AG08396 (cell line): ENCODE results near the gene DAPK1.

Experiments
- DNase-seq: peaks from one replicate; pipeline ENCODE4 v3.0.0; 2012; ENCODE audit warnings: low spot score, mixed read lengths

DAPK1 gene

DNA sequence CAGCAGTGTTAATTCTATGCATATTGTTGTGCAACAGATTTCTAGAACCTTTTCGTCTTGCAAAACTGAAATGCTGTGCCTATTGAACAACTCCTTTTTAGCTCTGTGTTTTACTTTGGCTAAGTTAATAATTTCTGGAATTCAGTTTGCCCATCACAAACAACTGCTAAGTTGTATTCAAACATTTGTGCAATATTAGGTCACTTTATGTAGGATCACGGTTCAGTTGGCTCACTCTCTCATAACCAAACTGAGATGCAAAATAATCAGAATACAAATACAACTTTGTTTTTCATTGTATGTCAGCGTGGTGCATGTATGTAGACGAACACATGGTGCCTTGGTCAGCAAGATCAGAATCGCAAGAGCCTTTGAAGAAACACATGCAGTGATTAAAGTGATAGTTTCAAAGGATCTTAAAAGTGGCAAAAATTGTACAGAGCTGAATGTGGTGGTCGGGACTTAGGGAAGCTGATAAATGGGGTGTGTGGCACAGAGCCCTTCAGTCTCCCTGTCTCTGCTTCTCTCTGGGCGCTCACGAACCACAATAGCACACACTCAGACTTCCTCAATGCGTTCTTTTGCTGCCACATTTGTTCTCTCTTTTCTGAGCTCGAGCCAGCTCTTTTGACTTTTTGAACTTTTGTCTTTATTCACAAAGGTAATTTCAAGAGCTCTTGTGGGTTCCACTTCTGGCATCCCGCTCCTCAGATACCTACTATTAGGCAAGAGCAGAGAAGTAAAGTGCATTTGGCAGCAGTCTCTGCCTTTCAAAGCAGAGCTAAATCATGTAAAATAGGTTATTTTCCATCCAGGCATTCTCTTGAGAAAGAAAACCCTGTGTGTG, 115.8 kb downstream of the DAPK1 start:
- no peak for DNase-seq

DNA sequence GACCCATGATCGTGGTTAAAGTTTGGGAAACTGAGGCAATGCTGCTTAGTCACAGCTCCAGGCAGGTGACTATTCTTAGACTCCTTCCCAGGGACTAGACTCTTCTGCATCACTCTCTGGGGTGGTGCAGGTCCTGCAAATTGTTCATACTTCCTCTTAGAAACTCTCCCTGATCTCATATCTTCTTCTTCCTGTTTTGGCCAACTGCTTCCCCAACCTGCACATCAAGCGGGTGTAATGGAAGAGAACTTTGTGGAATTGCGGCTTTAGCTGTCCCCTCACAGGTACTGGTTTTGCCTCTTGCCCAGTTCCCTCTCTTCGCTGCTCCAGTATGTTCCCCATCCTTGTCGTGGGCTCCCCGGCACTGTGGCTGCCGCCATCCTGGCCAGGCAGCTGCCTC, 116.7 kb downstream of the DAPK1 start:
- DNase-seq = no peak

DNA sequence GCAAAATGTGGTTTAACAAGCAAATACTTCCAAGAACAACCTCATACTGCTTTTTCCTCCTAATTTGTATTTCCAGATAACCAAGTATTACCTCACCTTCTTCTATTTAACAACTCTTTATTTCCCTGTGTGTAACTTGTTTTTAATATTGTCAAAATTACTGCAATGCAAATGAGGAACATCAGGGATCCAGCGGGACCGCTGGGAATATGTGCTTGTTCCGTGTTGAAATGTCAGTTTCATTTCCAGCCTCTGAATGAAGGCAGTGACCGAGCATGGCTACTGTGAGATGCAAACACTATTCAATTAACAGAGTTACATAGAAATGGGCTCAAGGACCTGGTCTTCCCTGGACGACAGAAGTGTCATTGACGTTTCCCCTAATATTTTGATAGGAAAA, 117.5 kb downstream of the DAPK1 start:
- no peak for DNase-seq

DNA sequence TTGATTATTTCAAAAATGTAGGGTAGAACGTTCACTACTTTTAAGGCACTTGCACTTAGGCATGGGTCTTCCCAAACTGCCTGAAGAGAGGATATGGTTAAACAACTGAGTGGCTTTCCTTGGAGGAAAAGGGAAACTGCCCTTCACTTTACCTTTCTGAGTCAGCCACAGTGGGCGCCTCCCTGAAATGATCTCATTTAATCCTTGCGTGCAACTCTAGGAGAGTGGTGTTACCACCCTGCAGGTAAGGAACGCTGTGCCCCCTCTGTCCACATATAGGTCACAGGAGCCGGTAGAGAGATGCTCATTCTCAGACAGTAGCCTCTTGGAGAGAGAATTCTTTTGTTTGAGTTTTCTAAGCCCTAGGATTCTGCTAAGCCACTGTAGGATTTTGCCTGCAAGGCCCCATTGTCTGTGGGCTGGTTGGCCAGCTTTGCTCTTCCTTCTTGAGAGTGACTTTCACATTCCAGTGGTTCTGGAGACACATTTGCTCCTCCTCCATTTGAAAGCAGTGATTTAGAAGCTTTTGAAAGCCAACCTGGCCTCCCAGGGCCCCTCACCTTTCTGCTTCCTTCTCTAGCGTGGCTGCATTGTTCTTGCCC, 118.0 kb downstream of the DAPK1 start:
- no peak for DNase-seq

DNA sequence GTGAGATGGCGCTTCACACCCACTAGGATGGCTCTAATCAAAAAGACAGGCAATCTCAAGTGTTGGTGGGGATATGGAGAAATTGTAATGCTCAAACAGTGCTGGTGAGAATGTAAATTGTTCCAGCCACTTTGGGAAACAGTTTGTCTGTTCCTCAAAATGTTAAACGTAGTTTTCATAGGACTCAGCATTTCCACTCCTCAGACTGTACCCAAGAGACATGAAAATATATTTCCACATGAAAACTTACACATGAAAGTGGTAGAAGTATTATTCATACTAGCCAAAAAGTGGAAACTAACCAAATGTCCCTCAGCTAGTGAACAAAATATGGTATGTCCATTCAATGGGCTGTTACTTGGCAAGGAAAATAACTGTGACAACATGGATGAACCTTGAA, 120.6 kb downstream of the DAPK1 start:
- no peak for DNase-seq

DNA sequence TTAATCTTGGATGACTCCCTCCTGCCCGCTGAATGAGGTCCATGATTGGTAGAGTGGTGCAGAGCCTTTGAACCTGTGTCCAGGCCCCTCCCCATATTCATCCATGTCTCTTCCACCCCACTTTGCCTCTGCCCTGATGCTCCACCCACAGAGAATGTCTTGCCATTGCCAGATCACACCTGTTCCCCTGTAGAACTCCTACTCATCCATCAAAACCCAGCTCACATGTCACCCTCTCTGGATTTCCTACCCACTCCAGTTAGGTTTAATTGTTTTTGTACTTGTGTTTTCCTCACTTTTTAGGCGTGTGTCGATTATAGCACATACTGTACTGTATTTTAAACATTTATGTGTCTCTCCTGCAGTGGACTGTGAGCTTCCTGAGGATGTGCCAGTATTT, 121.3 kb downstream of the DAPK1 start:
- DNase-seq = no peak

DNA sequence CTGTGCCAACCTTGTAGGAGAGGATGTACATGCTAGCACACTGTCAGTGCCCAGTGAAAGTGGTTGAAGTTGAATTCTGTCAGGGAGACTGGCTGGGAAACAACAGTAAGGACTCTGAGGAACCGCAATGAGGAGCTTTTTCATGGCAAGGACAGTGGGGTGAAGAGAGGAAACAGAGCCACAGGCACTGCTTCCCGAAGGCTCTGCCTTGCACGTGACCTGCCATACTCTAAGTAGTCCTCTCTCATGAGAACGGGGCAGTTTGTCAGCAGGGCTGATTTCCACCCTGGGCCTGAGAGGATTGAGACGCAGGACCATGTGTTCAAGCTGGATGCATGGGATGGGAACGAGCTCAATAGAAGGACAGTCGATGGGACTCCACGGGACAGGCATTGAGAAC, 121.7 kb downstream of the DAPK1 start:
- no peak for DNase-seq

DNA sequence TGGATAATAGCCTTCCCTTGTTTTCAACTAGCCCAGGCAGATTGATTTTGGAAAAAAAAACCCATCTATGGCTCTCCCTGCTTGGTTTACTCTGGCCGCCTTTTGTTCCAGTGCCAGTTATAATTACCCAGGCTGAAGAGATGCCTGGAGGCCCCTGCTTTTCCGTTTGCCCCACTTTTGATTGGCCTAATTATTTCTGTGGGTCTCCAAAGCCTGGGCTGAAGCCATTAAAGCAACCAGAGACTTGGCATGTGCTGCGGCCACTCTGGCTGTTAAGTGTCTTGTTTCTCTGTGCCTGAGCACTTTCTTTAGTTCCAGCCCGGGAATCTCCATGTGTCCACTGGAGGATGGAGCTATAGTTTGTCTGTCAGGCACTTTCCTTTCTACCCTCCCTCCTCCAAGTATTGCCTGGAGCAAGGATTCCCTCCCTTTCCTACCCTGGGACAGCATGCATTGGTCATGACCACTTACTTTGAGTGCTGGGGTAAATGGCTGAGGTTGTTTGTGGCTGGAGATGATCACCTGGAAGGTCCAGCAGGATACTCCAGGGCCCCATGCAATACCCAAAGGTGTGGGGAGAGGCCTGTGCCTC, 123.2 kb downstream of the DAPK1 start:
- DNase-seq = no peak

DNA sequence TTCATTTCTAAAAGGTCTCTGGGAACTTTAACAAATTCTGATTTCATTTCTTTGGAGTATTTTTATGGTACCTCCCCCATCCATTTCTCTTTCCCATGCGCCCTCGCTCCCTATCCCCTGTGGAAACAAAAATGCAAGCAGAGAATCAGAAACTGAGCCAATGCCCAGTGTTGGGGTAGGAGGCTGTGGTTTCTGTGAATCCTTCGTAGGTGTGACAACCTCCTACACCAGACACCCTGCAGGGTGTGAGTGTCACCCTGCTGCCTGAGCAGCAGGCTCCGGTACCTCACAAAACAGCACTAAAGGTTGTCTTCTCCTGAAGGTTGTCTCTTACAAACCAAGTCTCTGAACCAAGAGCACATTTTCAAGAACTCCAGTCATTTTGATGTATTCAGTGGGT, 124.4 kb downstream of the DAPK1 start:
- no peak for DNase-seq

DNA sequence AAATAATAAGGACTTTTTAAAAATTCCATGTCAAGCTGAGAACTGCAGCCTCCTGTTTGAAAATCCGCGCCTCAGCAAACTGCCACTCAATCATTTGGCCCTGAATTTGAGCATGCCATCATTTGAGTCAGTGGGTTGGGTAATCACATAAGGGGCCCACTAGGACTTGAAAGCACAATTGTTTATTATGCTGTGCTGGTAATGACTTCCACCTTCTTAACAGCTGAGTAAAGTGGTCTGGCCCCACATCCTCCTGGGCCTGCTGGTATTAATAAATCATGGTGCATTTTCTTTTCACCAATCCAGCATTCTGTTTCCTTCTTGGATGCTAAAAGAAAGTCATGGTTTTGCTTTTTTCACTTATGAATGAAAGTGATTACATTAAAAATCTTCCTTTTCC, 125.3 kb downstream of the DAPK1 start:
- DNase-seq = no peak

DNA sequence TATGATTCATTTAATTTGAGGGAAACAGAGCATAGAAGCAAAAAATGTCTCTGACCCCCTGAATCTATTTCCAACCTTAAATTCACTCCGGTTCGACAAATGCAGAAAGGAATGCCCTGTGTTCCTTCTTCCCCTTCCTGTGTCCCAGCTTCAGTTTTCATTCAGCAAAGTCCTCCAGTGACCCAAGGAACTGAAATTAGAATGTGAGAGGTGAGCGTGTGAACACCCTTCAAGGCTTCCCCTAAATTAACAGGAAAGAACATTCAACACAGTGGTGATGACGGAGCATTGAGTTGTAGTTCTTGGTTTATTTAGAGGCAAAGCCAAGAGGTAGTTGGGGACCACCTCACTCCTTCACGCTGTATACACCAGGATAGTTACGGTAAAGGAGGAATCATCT, 130.7 kb downstream of the DAPK1 start:
- DNase-seq = no peak

DNA sequence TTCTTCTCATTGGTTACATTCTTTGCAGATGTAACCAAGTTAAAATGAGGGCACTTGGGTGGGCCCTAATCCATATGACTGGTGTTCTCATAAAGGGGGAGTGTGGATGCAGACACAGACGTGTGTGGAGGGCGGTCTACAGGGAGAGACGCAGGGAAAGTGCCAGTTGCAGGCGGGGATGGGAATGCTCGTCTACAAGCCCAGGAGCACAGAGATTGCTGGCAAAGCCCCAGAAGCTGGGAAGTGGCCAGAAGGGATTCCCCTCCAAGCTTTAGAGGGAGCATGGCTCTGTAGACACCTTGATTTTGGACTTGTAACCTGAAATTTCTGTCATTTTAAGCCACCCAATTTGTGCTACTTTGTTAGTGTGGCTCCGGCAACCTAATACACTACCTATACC, 131.4 kb downstream of the DAPK1 start:
- no peak for DNase-seq

DNA sequence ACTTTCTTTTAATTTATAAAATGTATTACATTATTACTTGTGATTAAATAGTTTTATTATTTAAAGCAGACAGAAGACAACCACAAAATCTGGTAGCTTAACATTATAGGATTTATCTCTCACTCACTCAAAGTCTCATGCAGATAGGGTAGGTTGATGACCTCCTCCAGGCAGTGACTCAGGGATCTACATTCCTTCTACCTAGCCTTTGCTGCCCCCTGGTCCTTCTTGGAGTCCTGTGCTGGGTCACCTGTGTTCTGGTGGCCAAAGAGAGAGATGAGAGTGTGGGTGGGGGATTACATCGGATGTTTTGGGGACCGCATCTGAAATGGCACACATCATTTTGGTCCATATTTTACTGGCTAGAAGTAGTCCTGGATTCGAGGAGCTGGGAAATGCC, 132.6 kb downstream of the DAPK1 start:
- no peak for DNase-seq

DNA sequence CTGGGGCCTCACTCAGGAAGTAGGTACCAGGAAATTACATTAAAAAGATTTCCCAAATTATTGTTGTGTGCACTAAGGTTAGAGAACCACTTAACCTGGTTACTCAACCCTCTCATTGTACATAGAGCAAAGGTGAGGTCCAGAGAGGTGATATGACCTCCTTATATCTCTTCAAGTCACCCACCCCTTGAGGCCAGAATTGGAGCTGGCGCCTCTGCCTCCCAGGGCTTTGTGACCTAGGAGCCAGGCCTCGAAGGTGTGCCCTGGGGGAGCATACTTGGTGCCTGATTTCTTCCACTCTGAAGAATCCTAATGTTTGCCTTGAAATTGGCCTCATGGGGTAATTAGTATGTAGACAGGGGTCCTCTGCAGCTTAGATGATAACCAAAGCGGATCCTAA, 133.2 kb downstream of the DAPK1 start:
- no peak for DNase-seq

DNA sequence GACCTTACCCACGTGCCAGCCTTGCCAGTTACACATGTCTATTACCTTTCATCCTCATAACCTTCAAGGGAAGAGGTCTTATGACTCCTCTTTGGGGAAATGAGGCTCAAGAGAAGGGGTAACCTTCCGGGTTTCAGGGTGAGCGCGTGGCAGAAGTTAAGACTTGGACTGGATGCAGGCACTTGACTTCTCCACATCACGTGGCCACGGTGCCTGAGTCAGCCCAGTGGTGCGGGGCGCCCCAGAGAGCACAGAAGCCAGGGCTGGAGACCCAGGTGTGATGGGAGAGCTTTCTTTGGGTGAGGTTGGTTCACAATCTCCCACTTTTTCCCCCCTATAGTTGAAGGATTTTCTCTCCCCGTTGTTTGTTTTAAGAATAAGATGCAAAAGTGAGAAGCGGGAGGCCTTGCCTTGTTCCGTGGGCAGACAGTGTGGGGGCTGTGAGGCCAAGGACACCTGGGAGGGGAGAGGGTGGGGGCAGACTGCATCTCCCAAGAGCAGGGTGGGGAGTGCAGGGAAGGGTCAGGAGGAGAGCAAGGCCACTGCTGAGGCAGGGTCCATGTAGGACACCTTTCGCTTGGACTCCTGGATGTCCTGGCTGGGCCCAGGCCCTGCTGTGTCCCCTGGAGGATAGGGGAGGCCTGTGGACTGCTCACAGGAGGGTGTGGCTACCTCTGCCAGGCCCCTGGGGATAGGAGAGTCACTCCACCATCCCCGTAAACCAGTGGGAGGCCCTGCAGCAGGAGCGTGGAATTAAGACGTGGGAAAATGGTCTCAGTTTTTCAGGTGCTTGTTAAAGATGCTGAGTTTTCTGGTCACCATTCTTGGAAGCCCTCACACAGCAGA, 138.2 kb downstream of the DAPK1 start:
- DNase-seq = no peak

DNA sequence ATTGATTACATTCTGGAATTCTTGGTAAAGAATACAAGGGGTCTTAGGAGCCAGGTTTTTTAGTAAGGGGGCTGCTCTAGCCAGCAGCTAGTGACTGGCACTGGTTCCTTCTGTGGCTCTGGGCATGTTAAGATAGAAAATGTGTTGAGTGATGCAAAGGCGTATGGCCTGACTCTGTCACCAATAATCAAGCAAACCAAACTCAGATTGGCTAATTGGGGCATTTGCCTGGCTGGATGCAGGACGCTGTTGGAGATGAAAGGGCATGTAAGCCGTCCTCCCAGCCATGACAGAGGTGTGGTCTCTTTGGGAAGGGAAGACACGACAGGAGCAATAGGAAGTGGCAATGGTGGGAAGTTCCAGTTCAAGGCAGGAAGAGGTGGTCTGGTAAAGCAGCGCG, 140.6 kb downstream of the DAPK1 start:
- DNase-seq = no peak

DNA sequence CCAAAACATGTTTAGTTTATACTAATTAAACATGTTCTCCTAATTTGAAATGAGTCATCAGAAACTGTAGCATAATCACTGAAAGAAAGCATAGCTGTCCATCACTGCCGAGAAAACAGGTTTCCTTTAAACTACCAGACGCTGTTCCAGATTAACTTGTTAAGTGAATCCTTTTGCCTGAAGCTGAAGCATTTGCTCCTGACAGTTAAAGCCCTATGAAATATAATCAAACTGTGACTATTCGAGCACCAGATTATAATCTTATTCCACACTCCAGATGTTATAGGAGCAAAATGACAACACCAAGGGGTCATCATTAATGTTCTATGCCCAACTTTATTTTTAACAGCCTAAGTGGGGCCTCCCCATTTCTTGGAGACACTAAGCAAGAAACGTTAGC, 142.3 kb downstream of the DAPK1 start:
- DNase-seq = no peak

DNA sequence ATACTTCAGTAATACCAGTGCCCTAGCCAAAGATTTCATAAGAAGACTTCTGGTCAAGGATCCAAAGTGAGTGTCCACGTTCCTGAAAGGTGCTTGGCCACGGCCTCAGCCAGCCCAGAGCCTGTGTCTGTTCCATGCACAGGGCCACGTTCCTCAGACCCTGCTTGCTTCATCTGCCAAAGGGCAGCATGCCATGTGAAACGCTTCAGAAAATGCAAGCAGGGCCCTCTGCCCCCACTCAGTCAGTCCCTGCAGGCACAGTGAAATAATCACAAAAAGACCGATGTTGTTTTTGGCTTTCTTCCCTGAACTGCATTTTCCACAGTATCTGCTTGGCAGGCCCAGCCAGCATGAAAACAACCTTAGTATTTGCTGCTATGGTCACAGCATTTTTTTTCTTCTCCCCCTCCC, 142.7 kb downstream of the DAPK1 start:
- no peak for DNase-seq

DNA sequence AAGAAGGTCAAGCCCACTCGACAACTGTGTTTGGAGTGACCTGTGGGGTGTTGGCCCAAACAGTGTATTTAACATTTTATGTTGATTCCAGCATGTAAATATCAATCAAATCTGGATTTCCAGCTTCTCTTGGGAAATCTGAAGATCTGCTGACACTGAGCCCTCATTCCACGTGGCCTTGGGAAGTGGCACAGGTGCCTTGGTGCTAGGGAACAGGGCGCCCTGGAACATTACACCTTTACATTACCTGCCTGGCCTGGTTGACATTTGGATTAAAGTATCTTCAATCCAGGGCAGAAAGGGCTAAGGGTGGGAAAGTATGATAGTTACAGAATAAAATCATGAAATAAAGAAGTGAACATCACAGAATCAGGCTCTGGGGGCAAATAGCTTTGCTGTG, 143.4 kb downstream of the DAPK1 start:
- no peak for DNase-seq

DNA sequence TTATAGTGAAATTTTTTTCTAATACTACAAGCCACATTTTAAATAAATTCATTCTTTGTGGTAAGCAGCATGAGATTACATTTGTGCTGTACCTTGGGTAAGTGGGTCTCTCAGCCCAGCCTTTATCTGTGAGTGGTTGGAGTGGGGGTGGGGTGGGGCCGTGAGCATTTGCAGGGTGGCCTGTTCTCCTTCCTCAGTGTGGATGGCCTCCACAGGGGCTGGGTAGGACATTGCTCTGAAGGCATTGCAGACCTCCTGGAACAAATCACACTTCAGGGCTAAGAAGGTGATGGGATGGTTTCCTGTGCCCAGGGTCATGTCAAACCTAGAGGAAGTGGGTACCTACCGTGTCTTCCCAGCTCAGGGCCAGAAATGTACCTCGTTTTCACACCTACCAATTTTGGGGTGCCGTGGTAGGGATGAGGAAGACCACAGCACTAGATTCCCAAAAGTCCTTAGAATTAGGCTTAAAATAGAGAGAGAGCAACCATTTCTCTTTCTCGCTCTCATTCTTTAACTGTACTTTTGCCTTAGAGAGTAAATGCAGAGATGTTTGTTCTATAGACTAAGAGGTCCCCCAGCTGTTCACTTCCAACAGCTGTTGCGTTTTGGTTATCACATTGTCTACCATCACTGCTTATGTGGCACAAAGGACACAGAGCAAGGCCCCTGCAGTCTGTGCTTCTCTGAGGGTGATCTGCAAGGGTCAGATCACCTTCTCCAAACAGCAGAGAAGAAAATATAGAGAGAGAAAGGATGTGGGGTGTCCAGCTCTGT, 144.9 kb downstream of the DAPK1 start:
- DNase-seq = no peak

DNA sequence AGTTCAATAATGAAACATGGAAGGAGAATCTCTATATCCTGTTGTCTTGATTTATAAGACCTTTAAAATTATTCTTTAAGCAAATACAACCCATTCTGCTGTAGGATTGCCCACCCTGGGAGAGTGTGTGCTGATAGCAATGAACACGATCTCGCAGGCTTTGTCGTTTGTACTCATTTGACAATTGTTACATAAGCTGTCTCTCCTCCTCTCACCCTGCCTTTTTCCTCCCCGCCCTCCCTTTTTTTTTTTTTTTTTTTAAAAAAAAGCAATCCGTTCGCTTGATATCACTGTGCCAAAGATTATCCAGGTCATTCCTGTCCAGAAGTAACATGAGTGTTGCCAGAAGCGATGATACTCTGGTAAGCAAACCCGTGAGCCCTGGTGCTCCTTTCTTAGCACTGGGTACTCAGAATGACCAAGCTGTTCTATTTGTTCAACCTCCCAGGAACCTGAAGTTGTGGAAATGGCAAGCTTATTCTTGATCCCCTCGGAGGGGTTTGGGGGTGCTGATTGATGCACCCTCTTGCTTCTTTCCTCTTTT, 145.5 kb downstream of the DAPK1 start:
- DNase-seq = no peak
